A549 (cell line): ENCODE results near the gene RARB. TPM values are rescaled to one million over a fixed set of nuclear protein-coding genes. Genes with fewer than 3 reads are reported as not detected.
A peak's percentile ranks its signal among the peaks of the same experiment; 100 is the strongest.

Experiments
- ATAC-seq, 2 experiments: fragments of 200-7000 bp in 1 of 2; fragments of >200 bp in 1 of 2; cut with Nextera tagmentation in 1 of 2; cut with Tn5 transposase in 1 of 2; 3 replicates each; pipeline versions ENCODE4 v1.8.0 to v1.9.1; 2018 to 2020; ENCODE audit warnings: mild to moderate bottlenecking in 1 of 2, moderate library complexity in 1 of 2
- CTCF ChIA-PET: fragments of 300-600 bp; sonication (Branson Sonifier 250); formaldehyde crosslinking; extraction: SDS; loops from one replicate; lab custom pipeline; 2021; ENCODE audit warnings: antibody characterized with exemption, inconsistent platforms; lab: Yijun Ruan, JAX
- POLR2A ChIA-PET: fragments of 350-600 bp; formaldehyde crosslinking; extraction: SDS; loops from one replicate; lab custom pipeline; 2021; ENCODE audit warnings: antibody characterized with exemption, inconsistent platforms; lab: Yijun Ruan, JAX
- DNase-seq, 2 experiments: peaks; one replicate each; pipeline versions ENCODE4 v3.0.0 to v3.0.0-alpha.2; 2011 to 2016; ENCODE audit warnings: low read depth in 1 of 2, low spot score in 1 of 2
- FAIRE-seq: peaks from 2 replicates; lab custom pipeline; 2011; peaks lifted over from hg19 to GRCh38; lab: Jason Lieb, UNC
- H3K27ac ChIP-seq, 2 experiments: fragments of >200 bp; sonication (Bioruptor Twin); formaldehyde crosslinking; 3 replicates each; pipeline ENCODE4 v1.5.1; 2016 to 2017
- H3K4me1 ChIP-seq: fragments of >200 bp; sonication (Bioruptor Twin); formaldehyde crosslinking; 3 replicates; pipeline ENCODE4 v1.6.1; 2016
- H3K4me2 ChIP-seq: fragments of >200 bp; sonication (Bioruptor Twin); formaldehyde crosslinking; 3 replicates; pipeline ENCODE4 v1.6.1; 2016
- H3K4me3 ChIP-seq: fragments of >200 bp; sonication (Bioruptor Twin); formaldehyde crosslinking; 3 replicates; pipeline ENCODE4 v1.5.1; 2016
- H3K9me3 ChIP-seq: fragments of >200 bp; sonication (Bioruptor Twin); formaldehyde crosslinking; 3 replicates; pipeline ENCODE4 v1.6.1; 2016
- BCL3 ChIP-seq: fragments of >200 bp; sonication (Bioruptor Twin); formaldehyde crosslinking; IDR thresholded peaks from 3 replicates; pipeline ENCODE4 v1.6.1; 2016
- BHLHE40 ChIP-seq: IDR thresholded peaks from 2 replicates; pipeline ENCODE4 v1.6.1; 2012; ENCODE audit warnings: low read depth, low read length, inconsistent platforms
- CBX8 ChIP-seq: fragments of 200-600 bp; sonication (generic); IDR thresholded peaks from 2 replicates; pipeline ENCODE4 v1.6.1; 2016
- CEBPB ChIP-seq, 2 experiments: fragments of >200 bp in 1 of 2; sonication (Bioruptor Twin) in 1 of 2; formaldehyde crosslinking in 1 of 2; IDR thresholded peaks; 2 replicates each; pipeline ENCODE4 v1.6.1; 2012 to 2016
- EHMT2 ChIP-seq: fragments of 200-600 bp; sonication (generic); IDR thresholded peaks from 2 replicates; pipeline ENCODE4 v1.6.1; 2016; ENCODE audit warnings: antibody characterized with exemption, low read depth, mild to moderate bottlenecking, moderate library complexity
- ESRRA ChIP-seq: fragments of 150-350 bp; IDR thresholded peaks from 2 replicates; pipeline ENCODE4 v1.6.1; 2014; ENCODE audit warnings: mild to moderate bottlenecking, low read length, borderline replicate concordance
- FOSL2 ChIP-seq, 2 experiments: fragments of 450-650 bp in 1 of 2; fragments of >200 bp in 1 of 2; sonication (Bioruptor Twin) in 1 of 2; formaldehyde crosslinking; IDR thresholded peaks; 2 replicates each; pipeline versions ENCODE4 v1.5.0 to v1.6.1; 2016 to 2020; ENCODE audit warnings: mild to moderate bottlenecking in 1 of 2, moderate library complexity in 1 of 2
- HDAC2 ChIP-seq: fragments of 200-600 bp; sonication (generic); IDR thresholded peaks from 2 replicates; pipeline ENCODE4 v1.6.1; 2016
- HEYL ChIP-seq: fragments of 250-450 bp; sonication (Bioruptor Pico); IDR thresholded peaks from 2 replicates; pipeline ENCODE4 v1.8.0; 2021; ENCODE audit warnings: mild to moderate bottlenecking, moderate library complexity
- HOXA7 ChIP-seq: fragments of 250-450 bp; sonication (Bioruptor Pico); IDR thresholded peaks from 2 replicates; pipeline ENCODE4 v1.5.0; 2020; ENCODE audit warnings: mild to moderate bottlenecking, moderate library complexity
- HOXB5 ChIP-seq: fragments of 250-450 bp; sonication (Bioruptor Pico); IDR thresholded peaks from 2 replicates; pipeline ENCODE4 v1.5.0; 2020; ENCODE audit warnings: mild to moderate bottlenecking, moderate library complexity
- JUN ChIP-seq, 2 experiments: fragments of >200 bp; sonication (Bioruptor Twin); formaldehyde crosslinking; IDR thresholded peaks; 2 replicates in 1 of 2; 3 replicates in 1 of 2; pipeline ENCODE4 v1.6.1; 2016 to 2017
- JUNB ChIP-seq: fragments of >200 bp; sonication (Bioruptor Twin); formaldehyde crosslinking; IDR thresholded peaks from 2 replicates; pipeline ENCODE4 v1.6.1; 2016
- KDM1A ChIP-seq: fragments of 200-600 bp; sonication (generic); IDR thresholded peaks from 2 replicates; pipeline ENCODE4 v1.6.1; 2016; ENCODE audit warnings: low read depth, mild to moderate bottlenecking
- MAFK ChIP-seq: fragments of 450-650 bp; IDR thresholded peaks from 2 replicates; pipeline ENCODE4 v1.6.1; 2014; ENCODE audit not compliant: partially characterized antibody
- MYC ChIP-seq: IDR thresholded peaks from 2 replicates; pipeline ENCODE4 v1.6.1; 2012; ENCODE audit warnings: mild to moderate bottlenecking, inconsistent platforms, low read length, improper control_type of control experiment, borderline replicate concordance
- NFE2L2 ChIP-seq: fragments of 150-350 bp; conservative IDR thresholded peaks from 2 replicates; pipeline ENCODE4 v1.6.1; 2014; ENCODE audit warnings: low read length
- PHF8 ChIP-seq: fragments of 200-600 bp; sonication (generic); IDR thresholded peaks from 2 replicates; pipeline ENCODE4 v1.6.1; 2016; ENCODE audit warnings: low read depth, mild to moderate bottlenecking, antibody characterized with exemption, moderate library complexity, borderline replicate concordance
- RARB ChIP-seq: fragments of 250-450 bp; sonication (Bioruptor Pico); IDR thresholded peaks from 2 replicates; pipeline ENCODE4 v1.8.0; 2021; ENCODE audit warnings: mild to moderate bottlenecking, moderate library complexity
- RCOR1 ChIP-seq: fragments of 150-350 bp; IDR thresholded peaks from 2 replicates; pipeline ENCODE4 v1.6.1; 2014; ENCODE audit warnings: antibody characterized with exemption, low read length, low read depth
- RNF2 ChIP-seq: fragments of 200-600 bp; sonication (generic); IDR thresholded peaks from 2 replicates; pipeline ENCODE4 v1.6.1; 2016; ENCODE audit warnings: low read depth, mild to moderate bottlenecking, antibody characterized with exemption, moderate library complexity, borderline replicate concordance
- TP53 ChIP-seq: fragments of 250-450 bp; sonication (Bioruptor Pico); IDR thresholded peaks from 2 replicates; pipeline ENCODE4 v1.5.0; 2021; ENCODE audit warnings: mild to moderate bottlenecking, moderate library complexity
- ZC3H11A ChIP-seq: fragments of 450-650 bp; IDR thresholded peaks from 2 replicates; pipeline ENCODE4 v1.6.1; 2014; ENCODE audit warnings: antibody characterized with exemption, mild to moderate bottlenecking
- ZSCAN20 ChIP-seq: fragments of 250-450 bp; sonication (Bioruptor Pico); IDR thresholded peaks from 2 replicates; pipeline ENCODE4 v1.8.0; 2022; ENCODE audit warnings: mild to moderate bottlenecking, moderate library complexity
- WGBS: methylation state at CpG from one replicate; pipeline ENCODE4 v1.1.6; 2017; ENCODE audit errors: missing lambda C conversion rate; 5-methylcytosine and 5-hydroxymethylcytosine counted together
- polyA plus RNA-seq, 4 experiments: library from polyadenylated mRNA; depleted of rRNA in 3 of 4; stranded (reverse); fragments of >200 nt; fragmentation: RNase III in 1 of 4; extraction: RNeasy Plus Mini Kit Qiagen cat#74134 plus additional on column Dnase treatment in 1 of 4; gene quantifications; 2 replicates in 3 of 4; 3 replicates in 1 of 4; pipeline ENCODE4 v1.2.3, GENCODE V29; 2011 to 2017
- TF ChIP-seq, protein P1 (sequence below): fragments of 150-350 bp; IDR thresholded peaks from 2 replicates; pipeline ENCODE4 v1.6.1; 2014; ENCODE audit warnings: low read depth, mild to moderate bottlenecking, low read length
- TF ChIP-seq, protein P2 (sequence below): IDR thresholded peaks from 2 replicates; pipeline ENCODE4 v1.6.1; 2012; ENCODE audit warnings: low read depth, borderline replicate concordance
- TF ChIP-seq, protein P3 (sequence below): fragments of 450-650 bp; IDR thresholded peaks from 2 replicates; pipeline ENCODE4 v1.6.1; 2014; ENCODE audit warnings: antibody characterized with exemption

RARB gene
- polyA plus RNA-seq, 2 of the 4 experiments (the other 2 are of a cell fraction) = 24.5 to 30.8 TPM

DNA sequence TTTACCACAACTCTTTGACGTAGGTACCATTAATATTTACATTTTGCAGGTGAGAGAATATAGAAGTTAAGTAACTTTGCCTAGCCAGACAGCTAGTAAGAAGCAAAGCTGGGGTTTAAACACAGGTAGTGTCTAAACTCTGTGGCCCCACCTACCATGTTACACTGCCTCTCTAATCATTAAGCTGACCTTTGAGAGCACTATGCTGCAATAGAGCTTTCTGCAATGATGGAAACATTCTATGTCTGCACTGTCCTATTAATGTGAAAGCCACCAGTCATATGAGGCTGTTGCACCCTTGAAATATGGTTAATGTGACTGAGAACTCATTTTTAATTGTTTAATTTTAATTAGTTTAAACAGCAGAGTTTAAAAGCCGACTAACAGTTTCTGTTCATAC, 6.3 kb upstream of the RARB start (continued):
- TF ChIP-seq, protein P1, sequence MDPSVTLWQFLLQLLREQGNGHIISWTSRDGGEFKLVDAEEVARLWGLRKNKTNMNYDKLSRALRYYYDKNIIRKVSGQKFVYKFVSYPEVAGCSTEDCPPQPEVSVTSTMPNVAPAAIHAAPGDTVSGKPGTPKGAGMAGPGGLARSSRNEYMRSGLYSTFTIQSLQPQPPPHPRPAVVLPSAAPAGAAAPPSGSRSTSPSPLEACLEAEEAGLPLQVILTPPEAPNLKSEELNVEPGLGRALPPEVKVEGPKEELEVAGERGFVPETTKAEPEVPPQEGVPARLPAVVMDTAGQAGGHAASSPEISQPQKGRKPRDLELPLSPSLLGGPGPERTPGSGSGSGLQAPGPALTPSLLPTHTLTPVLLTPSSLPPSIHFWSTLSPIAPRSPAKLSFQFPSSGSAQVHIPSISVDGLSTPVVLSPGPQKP = no peak

DNA sequence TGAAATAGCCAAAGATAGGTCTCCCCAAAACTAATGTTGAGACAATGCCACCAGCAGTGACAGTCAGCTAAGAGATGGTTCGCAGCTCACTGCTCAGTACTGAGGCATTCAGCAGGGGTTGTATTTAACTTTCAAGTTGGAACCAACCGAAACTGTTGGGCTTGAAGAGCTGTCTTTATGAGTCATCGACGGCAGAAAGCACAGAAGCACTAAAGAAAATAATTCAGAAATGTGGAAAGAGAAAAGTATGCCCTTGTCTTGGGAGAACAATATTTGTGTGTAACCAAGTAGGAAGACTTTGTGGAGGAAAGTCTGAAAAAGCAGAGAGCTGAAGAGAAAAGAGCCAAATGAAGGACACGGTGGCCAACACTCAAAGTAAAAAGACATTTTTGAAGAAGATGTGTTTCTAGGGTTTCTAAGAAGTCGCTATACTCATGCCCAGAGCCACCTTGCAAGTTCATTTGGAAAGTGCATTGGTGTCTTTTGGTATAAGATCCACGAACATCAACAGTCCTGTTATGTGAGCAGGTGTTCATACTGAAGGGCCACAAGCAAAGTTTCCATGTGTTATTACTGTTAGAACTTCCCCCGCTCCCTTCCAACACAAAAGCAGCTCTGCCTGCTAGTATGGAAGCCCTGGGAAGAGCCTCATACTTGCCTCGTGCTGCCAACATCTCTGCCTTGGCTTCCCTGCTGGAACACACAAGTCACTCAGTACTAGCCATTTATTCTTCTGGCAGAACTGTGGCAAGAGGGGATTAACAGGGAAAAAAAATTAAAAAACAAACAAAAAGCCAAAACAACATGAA, 4.1 kb upstream of the RARB start:
- H3K4me3 ChIP-seq = 0 out of 3 replicates have a peak overlapping the region, but pooled peaks have one; percentile 0
- H3K4me2 ChIP-seq = peak overlapping the region; percentile 81
- FAIRE-seq = peak; percentile 32
- ChIA-PET CTCF (interaction anchor here (1.3 to 1.6 kb wide), 2 partner anchors 16 to 17 kb away, joined by 3 to 4 read pairs; no protein-coding TSS in a partner anchor), POLR2A (interaction anchor here (0.6 to 1.5 kb wide), 7 partner anchors 10 to 169 kb away, joined by 3 to 4 read pairs (median 3); no protein-coding TSS in a partner anchor)
- WGBS = 7% methylated on average over 9 of the region's 9 CpGs
- H3K27ac ChIP-seq = peak overlapping the region; percentile 92 to 95
- ATAC-seq = peak; percentile 20 to 27; a peak in 5 of 6 replicates
- H3K9me3 ChIP-seq = no peaks in the 10 kb centered on the region
- TF ChIP-seq JUN (IDR thresholded peaks at IDR 0.05) (no peak), FOSL2 (IDR thresholded peaks at IDR 0.05) (peak; percentile 61; the same call in 1 of the 2 replicates), FOSL2 (CRISPR knock-in tag; IDR thresholded peaks at IDR 0.05) (peak; percentile 92)
- H3K4me1 ChIP-seq = peaks cover 67% of the 10 kb centered on the region
- peak in 1 of 2 experiments; percentile 69 for DNase-seq

- Histone ChIP-seq H3K9me3 (no peaks in the 10 kb centered on the region), H3K4me2 (peak overlapping the region; percentile 81), H3K4me3 (0 out of 3 replicates have a peak overlapping the region, but pooled peaks have one; percentile 0), H3K27ac (peak overlapping the region; percentile 92 to 95), H3K4me1 (peaks cover 67% of the 10 kb centered on the region)
- WGBS = 1% methylated on average over 5 of the region's 5 CpGs
- ATAC-seq (peak; percentile 61 to 73), DNase-seq (peak in 1 of 2 experiments; percentile 91), FAIRE-seq (peak; percentile 77)
- ChIA-PET CTCF (interaction anchor here (1.3 to 1.6 kb wide), 2 partner anchors 15 to 17 kb away, joined by 3 to 4 read pairs; no protein-coding TSS in a partner anchor), POLR2A (interaction anchor here (0.6 to 1.5 kb wide), 5 partner anchors 9 to 168 kb away, joined by 3 to 4 read pairs (median 3); no protein-coding TSS in a partner anchor)
- no peak for TF ChIP-seq MYC
- TF ChIP-seq, protein P2, sequence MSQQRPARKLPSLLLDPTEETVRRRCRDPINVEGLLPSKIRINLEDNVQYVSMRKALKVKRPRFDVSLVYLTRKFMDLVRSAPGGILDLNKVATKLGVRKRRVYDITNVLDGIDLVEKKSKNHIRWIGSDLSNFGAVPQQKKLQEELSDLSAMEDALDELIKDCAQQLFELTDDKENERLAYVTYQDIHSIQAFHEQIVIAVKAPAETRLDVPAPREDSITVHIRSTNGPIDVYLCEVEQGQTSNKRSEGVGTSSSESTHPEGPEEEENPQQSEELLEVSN = no peak
- TF ChIP-seq CEBPB (IDR thresholded peaks at IDR 0.05) = peak in 1 of 2 experiments; percentile 67; a peak in 2 of 4 replicates
- no peak for TF ChIP-seq HOXA7
- no peak for TF ChIP-seq ESRRA
- no peak for TF ChIP-seq ZC3H11A
- TF ChIP-seq HEYL (CRISPR knock-in tag) = no peak
- TF ChIP-seq ZSCAN20 (CRISPR knock-in tag) = no peak
- TF ChIP-seq HOXB5 (CRISPR knock-in tag) = 0 out of 2 replicates have a peak, but pooled peaks have one; percentile 15
- TF ChIP-seq BHLHE40 = no peak
- TF ChIP-seq CBX8 = no peak
- TF ChIP-seq MAFK = peak; percentile 96
- TF ChIP-seq TP53 = no peak
- TF ChIP-seq, protein P1 = no peak
- peak; percentile 88 to 93 for TF ChIP-seq JUN (IDR thresholded peaks at IDR 0.05)
- TF ChIP-seq, protein P3, sequence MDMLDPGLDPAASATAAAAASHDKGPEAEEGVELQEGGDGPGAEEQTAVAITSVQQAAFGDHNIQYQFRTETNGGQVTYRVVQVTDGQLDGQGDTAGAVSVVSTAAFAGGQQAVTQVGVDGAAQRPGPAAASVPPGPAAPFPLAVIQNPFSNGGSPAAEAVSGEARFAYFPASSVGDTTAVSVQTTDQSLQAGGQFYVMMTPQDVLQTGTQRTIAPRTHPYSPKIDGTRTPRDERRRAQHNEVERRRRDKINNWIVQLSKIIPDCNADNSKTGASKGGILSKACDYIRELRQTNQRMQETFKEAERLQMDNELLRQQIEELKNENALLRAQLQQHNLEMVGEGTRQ = no peak
- TF ChIP-seq HDAC2 = no peak
- peak; percentile 80; the same call in 2 of the 3 replicates for TF ChIP-seq BCL3
- no peak for TF ChIP-seq EHMT2
- no peak for TF ChIP-seq PHF8
- TF ChIP-seq KDM1A = no peak
- no peak for TF ChIP-seq RNF2
- TF ChIP-seq RCOR1 = no peak
- TF ChIP-seq RARB (CRISPR knock-in tag) = peak; percentile 10; the same call in 1 of the 2 replicates
- TF ChIP-seq JUNB = peak; percentile 89
- TF ChIP-seq NFE2L2 = peak; percentile 86
Observed at GRCh38 chr3:25424614-25425013, 3.4 kb upstream of the RARB start.
